GM21360 (cell line): ENCODE data around the gene MYCBP.
"Not testable (repeated sequence)": the region's sequence is repeated elsewhere in the genome, so short reads cannot be mapped to it uniquely, and the experiment has no call there.

Source experiments
- ATAC-seq: cut with Tn5 transposase; IDR thresholded peaks from one replicate; pipeline ENCODE4 v1.9.1; 2021; ENCODE audit warnings: mild to moderate bottlenecking, moderate library complexity; ENCODE audit not compliant: unreplicated experiment

MYCBP gene

GRCh38 chr1:38870996-38871395, 2.2 kb downstream of the MYCBP start:
- ATAC-seq: no peak

- ATAC-seq: no peak
Measured at GRCh38 chr1:38867208-38867607, 5.9 kb downstream of the MYCBP start.

- no peak for ATAC-seq
Measured at GRCh38 chr1:38865112-38865715, 7.9 kb downstream of the MYCBP start.

- ATAC-seq: no peak
Measured at GRCh38 chr1:38860454-38860795, 12.7 kb downstream of the MYCBP start.

GRCh38 chr1:38859561-38860453, 13.3 kb downstream of the MYCBP start, which contains the start of gene RRAGC:
Gene RRAGC, minus strand, starts transcription at chr1:38859772. Its CDS starts 126 bp downstream, at chr1:38859646.
- ATAC-seq: peak; percentile 90

- peak; percentile 34 for ATAC-seq
Measured at GRCh38 chr1:38858833-38859560, 14.2 kb downstream of the MYCBP start.

- ATAC-seq: no peak
Measured at GRCh38 chr1:38852780-38853179, 20.4 kb downstream of the MYCBP start.

- no peak for ATAC-seq
Measured at GRCh38 chr1:38848071-38848470, 25.1 kb downstream of the MYCBP start.

GRCh38 chr1:38846210-38846609, 26.9 kb downstream of the MYCBP start:
- no peak for ATAC-seq

GRCh38 chr1:38845088-38845487, 28.1 kb downstream of the MYCBP start:
- not testable (repeated sequence) for ATAC-seq

GRCh38 chr1:38840281-38840680, 32.9 kb downstream of the MYCBP start:
- no peak for ATAC-seq

GRCh38 chr1:38839363-38839762, 33.8 kb downstream of the MYCBP start:
- no peak for ATAC-seq

GRCh38 chr1:38836316-38836715, 36.8 kb downstream of the MYCBP start:
- not testable (repeated sequence) for ATAC-seq

GRCh38 chr1:38834937-38835827, 38.0 kb downstream of the MYCBP start:
- no peak for ATAC-seq

- ATAC-seq: no peak
Measured at GRCh38 chr1:38834221-38834782, 38.8 kb downstream of the MYCBP start.

GRCh38 chr1:38833146-38833545, 40.0 kb downstream of the MYCBP start:
- no peak for ATAC-seq

- ATAC-seq: no peak
Measured at GRCh38 chr1:38832370-38832734, 40.8 kb downstream of the MYCBP start.

GRCh38 chr1:38831731-38832369, 41.3 kb downstream of the MYCBP start:
- no peak for ATAC-seq

GRCh38 chr1:38829368-38829767, 43.8 kb downstream of the MYCBP start:
- no peak for ATAC-seq

GRCh38 chr1:38827318-38827717, 45.8 kb downstream of the MYCBP start:
- ATAC-seq: no peak
